OCI-LY3 (cell line): Measurements from ENCODE around the gene KIFBP.

Experiments used
- EZH2phosphoT487 ChIP-seq: fragments of 200-600 bp; shearing (Covaris generic); IDR thresholded peaks from 2 replicates; pipeline ENCODE4 v1.6.1; 2018; ENCODE audit warnings: antibody characterized with exemption, mixed run types, low read depth
- TF ChIP-seq, protein P1 (sequence below): fragments of 200-600, 300-600 bp; sonication (generic); IDR thresholded peaks from 2 replicates; pipeline ENCODE4 v1.5.1; 2014; ENCODE audit warnings: antibody characterized with exemption, low read length, low read depth

DNA sequence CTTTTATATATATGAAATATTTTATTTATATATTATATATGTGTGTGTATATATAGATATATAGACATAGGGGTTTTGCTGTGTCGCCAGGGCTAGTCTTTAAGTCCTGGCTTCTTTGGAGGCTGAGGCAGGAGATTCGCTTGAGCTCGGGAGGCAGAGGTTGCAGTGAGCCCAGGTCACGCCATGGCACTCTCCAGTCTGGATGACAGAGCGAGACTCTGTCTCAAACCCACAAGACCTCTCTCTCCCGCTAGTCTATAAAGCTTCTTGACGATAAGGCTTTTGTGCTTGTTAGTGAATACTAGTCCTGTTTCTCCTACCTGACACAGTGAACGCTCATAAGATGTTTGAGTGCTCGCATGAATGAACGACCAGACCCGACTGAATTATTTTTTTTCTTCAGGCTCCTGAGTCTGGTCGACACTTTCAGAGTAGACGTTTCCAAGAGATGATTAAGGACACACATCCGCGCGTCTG lies 33.2 kb upstream of the KIFBP start:
- TF ChIP-seq, protein P1, sequence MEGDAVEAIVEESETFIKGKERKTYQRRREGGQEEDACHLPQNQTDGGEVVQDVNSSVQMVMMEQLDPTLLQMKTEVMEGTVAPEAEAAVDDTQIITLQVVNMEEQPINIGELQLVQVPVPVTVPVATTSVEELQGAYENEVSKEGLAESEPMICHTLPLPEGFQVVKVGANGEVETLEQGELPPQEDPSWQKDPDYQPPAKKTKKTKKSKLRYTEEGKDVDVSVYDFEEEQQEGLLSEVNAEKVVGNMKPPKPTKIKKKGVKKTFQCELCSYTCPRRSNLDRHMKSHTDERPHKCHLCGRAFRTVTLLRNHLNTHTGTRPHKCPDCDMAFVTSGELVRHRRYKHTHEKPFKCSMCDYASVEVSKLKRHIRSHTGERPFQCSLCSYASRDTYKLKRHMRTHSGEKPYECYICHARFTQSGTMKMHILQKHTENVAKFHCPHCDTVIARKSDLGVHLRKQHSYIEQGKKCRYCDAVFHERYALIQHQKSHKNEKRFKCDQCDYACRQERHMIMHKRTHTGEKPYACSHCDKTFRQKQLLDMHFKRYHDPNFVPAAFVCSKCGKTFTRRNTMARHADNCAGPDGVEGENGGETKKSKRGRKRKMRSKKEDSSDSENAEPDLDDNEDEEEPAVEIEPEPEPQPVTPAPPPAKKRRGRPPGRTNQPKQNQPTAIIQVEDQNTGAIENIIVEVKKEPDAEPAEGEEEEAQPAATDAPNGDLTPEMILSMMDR: no peak
- no peak for TF ChIP-seq EZH2phosphoT487
